HEK293 (cell line): ENCODE data around the gene NKAPL.

Experiments
- BCL11B ChIP-seq: fragments of 450-650 bp; formaldehyde crosslinking; IDR thresholded peaks from 2 replicates; pipeline ENCODE4 v1.5.1; 2016; ENCODE audit warnings: low read depth, missing biosample characterization, missing genetic modification characterization
- IKZF3 ChIP-seq: fragments of 450-650 bp; IDR thresholded peaks from 2 replicates; pipeline ENCODE4 v1.5.0; 2018; ENCODE audit warnings: missing biosample characterization, mild to moderate bottlenecking, missing genetic modification characterization, moderate library complexity
- KLF10 ChIP-seq: fragments of 450-650 bp; IDR thresholded peaks from 2 replicates; pipeline ENCODE4 v1.5.1; 2018; ENCODE audit warnings: missing biosample characterization, mild to moderate bottlenecking, missing genetic modification characterization
- KLF8 ChIP-seq: fragments of 450-650 bp; formaldehyde crosslinking; IDR thresholded peaks from 2 replicates; pipeline ENCODE4 v1.5.1; 2016; ENCODE audit warnings: missing biosample characterization, missing genetic modification characterization
- KLF9 ChIP-seq: fragments of 450-650 bp; formaldehyde crosslinking; IDR thresholded peaks from 2 replicates; pipeline ENCODE4 v1.5.1; 2016; ENCODE audit warnings: missing biosample characterization, missing genetic modification characterization, low read depth
- SP2 ChIP-seq: fragments of 450-650 bp; formaldehyde crosslinking; IDR thresholded peaks from 2 replicates; pipeline ENCODE4 v1.5.1; 2016; ENCODE audit warnings: missing biosample characterization, missing genetic modification characterization
- ZBTB10 ChIP-seq: fragments of 450-650 bp; formaldehyde crosslinking; IDR thresholded peaks from 2 replicates; pipeline ENCODE4 v1.5.1; 2016; ENCODE audit warnings: missing biosample characterization, missing genetic modification characterization
- ZBTB20 ChIP-seq: fragments of 450-650 bp; formaldehyde crosslinking; IDR thresholded peaks from 2 replicates; pipeline ENCODE4 v1.5.1; 2016; ENCODE audit warnings: missing biosample characterization, missing genetic modification characterization
- ZBTB26 ChIP-seq: fragments of 450-650 bp; formaldehyde crosslinking; optimal IDR thresholded peaks from 2 replicates; pipeline ENCODE3; 2016; ENCODE audit warnings: missing biosample characterization, mild to moderate bottlenecking, missing genetic modification characterization
- ZBTB49 ChIP-seq: fragments of 450-650 bp; formaldehyde crosslinking; IDR thresholded peaks from 2 replicates; pipeline ENCODE4 v1.5.1; 2016; ENCODE audit warnings: missing biosample characterization, missing genetic modification characterization, low read depth
- ZBTB8A ChIP-seq: fragments of 450-650 bp; formaldehyde crosslinking; IDR thresholded peaks from 2 replicates; pipeline ENCODE4 v1.5.1; 2016; ENCODE audit warnings: missing biosample characterization, missing genetic modification characterization
- ZFP41 ChIP-seq: fragments of 450-650 bp; formaldehyde crosslinking; IDR thresholded peaks from 2 replicates; pipeline ENCODE4 v1.5.1; 2016; ENCODE audit warnings: missing biosample characterization, missing genetic modification characterization, borderline replicate concordance
- ZNF114 ChIP-seq: fragments of 450-650 bp; formaldehyde crosslinking; IDR thresholded peaks from 2 replicates; pipeline ENCODE4 v1.5.0; 2017; ENCODE audit warnings: missing biosample characterization, missing genetic modification characterization
- ZNF140 ChIP-seq: fragments of 450-650 bp; formaldehyde crosslinking; IDR thresholded peaks from 2 replicates; pipeline ENCODE4 v1.5.1; 2016; ENCODE audit warnings: missing biosample characterization, missing genetic modification characterization
- ZNF23 ChIP-seq: fragments of 450-650 bp; formaldehyde crosslinking; IDR thresholded peaks from 2 replicates; pipeline ENCODE4 v1.5.1; 2016; ENCODE audit warnings: missing biosample characterization, missing genetic modification characterization, borderline replicate concordance
- ZNF280D ChIP-seq: fragments of 450-650 bp; formaldehyde crosslinking; IDR thresholded peaks from 2 replicates; pipeline ENCODE4 v1.5.1; 2016; ENCODE audit warnings: missing biosample characterization, missing genetic modification characterization
- ZNF311 ChIP-seq: fragments of 450-650 bp; formaldehyde crosslinking; IDR thresholded peaks from 2 replicates; pipeline ENCODE4 v1.5.1; 2017; ENCODE audit warnings: missing biosample characterization, missing genetic modification characterization, borderline replicate concordance
- ZNF354C ChIP-seq: fragments of 450-650 bp; formaldehyde crosslinking; IDR thresholded peaks from 2 replicates; pipeline ENCODE4 v1.5.1; 2016; ENCODE audit warnings: missing biosample characterization, missing genetic modification characterization, low read depth, borderline replicate concordance
- ZNF423 ChIP-seq: fragments of 450-650 bp; formaldehyde crosslinking; IDR thresholded peaks from 2 replicates; pipeline ENCODE4 v1.5.1; 2016; ENCODE audit warnings: missing biosample characterization, missing genetic modification characterization
- ZNF529 ChIP-seq: fragments of 450-650 bp; formaldehyde crosslinking; IDR thresholded peaks from 2 replicates; pipeline ENCODE4 v1.5.1; 2017; ENCODE audit warnings: missing genetic modification characterization, missing biosample characterization; ENCODE audit not compliant: insufficient replicate concordance
- ZNF555 ChIP-seq: fragments of 450-650 bp; formaldehyde crosslinking; conservative IDR thresholded peaks from 2 replicates; pipeline ENCODE4 v1.5.1; 2017; ENCODE audit warnings: missing biosample characterization, mild to moderate bottlenecking, missing genetic modification characterization, inconsistent platforms
- ZNF560 ChIP-seq: fragments of 450-650 bp; formaldehyde crosslinking; IDR thresholded peaks from 2 replicates; pipeline ENCODE4 v1.5.1; 2017; ENCODE audit warnings: missing biosample characterization, missing genetic modification characterization, borderline replicate concordance
- ZNF747 ChIP-seq: fragments of 450-650 bp; formaldehyde crosslinking; IDR thresholded peaks from 2 replicates; pipeline ENCODE4 v1.5.1; 2016; ENCODE audit warnings: missing biosample characterization, missing genetic modification characterization
- ZNF76 ChIP-seq: fragments of 450-650 bp; formaldehyde crosslinking; IDR thresholded peaks from 2 replicates; pipeline ENCODE4; 2016; ENCODE audit warnings: low read depth, missing biosample characterization, missing genetic modification characterization, borderline replicate concordance
- ZNF830 ChIP-seq: fragments of 450-650 bp; IDR thresholded peaks from 2 replicates; pipeline ENCODE4 v1.5.0; 2018; ENCODE audit warnings: missing biosample characterization, missing genetic modification characterization, low read depth, mild to moderate bottlenecking, moderate library complexity
- ZNF843 ChIP-seq: fragments of 450-650 bp; formaldehyde crosslinking; IDR thresholded peaks from 2 replicates; pipeline ENCODE4 v1.5.1; 2016; ENCODE audit warnings: missing biosample characterization, missing genetic modification characterization
- ZXDB ChIP-seq: fragments of 450-650 bp; formaldehyde crosslinking; IDR thresholded peaks from 2 replicates; pipeline ENCODE4 v1.5.1; 2016; ENCODE audit warnings: missing biosample characterization, missing genetic modification characterization
- TF ChIP-seq, protein P1 (sequence below): fragments of 450-650 bp; formaldehyde crosslinking; IDR thresholded peaks from 2 replicates; pipeline ENCODE4 v1.5.1; 2016; ENCODE audit warnings: missing biosample characterization, missing genetic modification characterization

NKAPL gene

DNA sequence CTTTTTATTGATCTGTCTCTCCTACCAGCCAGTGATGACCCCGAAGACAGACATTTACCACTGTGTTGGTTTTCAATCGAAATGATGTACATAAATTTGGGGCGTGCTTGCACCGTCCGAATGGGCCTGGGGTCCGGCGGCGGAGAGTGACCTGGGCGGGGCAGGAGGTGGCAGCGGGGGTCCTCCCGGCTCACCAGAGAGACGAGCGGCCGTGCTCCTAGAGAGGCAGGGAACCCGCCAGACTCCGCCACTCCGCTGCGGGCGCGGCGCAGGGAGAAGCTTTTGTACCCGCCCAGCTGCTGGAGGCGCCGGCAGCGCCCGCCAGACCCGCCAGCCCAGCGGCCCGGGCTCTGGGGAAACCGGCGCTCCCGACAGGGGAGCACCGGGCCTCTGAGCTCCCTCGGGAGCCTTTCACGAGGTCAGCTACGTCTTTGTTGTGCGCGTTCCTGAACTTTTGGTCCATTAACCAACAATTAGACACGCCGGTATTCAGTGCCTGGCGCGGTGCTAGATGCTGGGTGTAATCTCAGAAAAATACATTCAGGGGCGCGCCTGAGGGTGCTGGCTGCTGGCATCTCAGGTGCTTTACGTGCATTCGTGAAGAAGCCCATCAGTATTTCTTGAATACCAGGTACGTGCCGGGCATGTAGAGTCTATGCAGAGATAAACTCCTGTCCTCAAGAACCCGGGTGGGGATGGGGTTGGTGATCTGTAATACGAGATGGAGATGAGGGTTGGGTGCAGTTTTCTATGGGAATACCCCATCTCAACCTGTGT, 22.4 kb downstream of the NKAPL start, which contains the start of gene PGBD1 (continued):
- TF ChIP-seq, protein P1, sequence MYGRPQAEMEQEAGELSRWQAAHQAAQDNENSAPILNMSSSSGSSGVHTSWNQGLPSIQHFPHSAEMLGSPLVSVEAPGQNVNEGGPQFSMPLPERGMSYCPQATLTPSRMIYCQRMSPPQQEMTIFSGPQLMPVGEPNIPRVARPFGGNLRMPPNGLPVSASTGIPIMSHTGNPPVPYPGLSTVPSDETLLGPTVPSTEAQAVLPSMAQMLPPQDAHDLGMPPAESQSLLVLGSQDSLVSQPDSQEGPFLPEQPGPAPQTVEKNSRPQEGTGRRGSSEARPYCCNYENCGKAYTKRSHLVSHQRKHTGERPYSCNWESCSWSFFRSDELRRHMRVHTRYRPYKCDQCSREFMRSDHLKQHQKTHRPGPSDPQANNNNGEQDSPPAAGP (tag by site-specific recombination), result peak; percentile 29; the same call in 1 of the 2 replicates
- TF ChIP-seq ZBTB26 (tag by site-specific recombination) (peak; percentile 89), ZXDB (tag by site-specific recombination) (peak; percentile 47; the same call in 1 of the 2 replicates), ZBTB8A (tag by site-specific recombination) (peak; percentile 91), ZBTB49 (tag by site-specific recombination) (no peak), ZBTB10 (tag by site-specific recombination) (peak; percentile 29; the same call in 1 of the 2 replicates), ZNF560 (tag by site-specific recombination) (no peak), ZNF555 (tag by site-specific recombination) (no peak), ZNF76 (tag by site-specific recombination) (0 out of 2 replicates have a peak, but pooled peaks have one; percentile 36), ZNF843 (tag by site-specific recombination) (no peak), ZNF747 (tag by site-specific recombination) (no peak), ZNF354C (tag by site-specific recombination) (no peak), ZNF140 (no peak), IKZF3 (peak; percentile 72), ZNF280D (tag by site-specific recombination) (no peak), KLF8 (peak; percentile 85), SP2 (tag by site-specific recombination) (peak; percentile 55), KLF10 (tag by site-specific recombination) (peak; percentile 31; the same call in 1 of the 2 replicates), ZNF529 (tag by site-specific recombination) (no peak), ZNF423 (peak; percentile 47; the same call in 1 of the 2 replicates), ZNF830 (tag by site-specific recombination) (no peak), ZNF114 (tag by site-specific recombination) (no peak), ZNF23 (tag by site-specific recombination) (no peak), KLF9 (peak; percentile 62; the same call in 1 of the 2 replicates), BCL11B (tag by site-specific recombination) (peak; percentile 38; the same call in 1 of the 2 replicates), ZBTB20 (tag by site-specific recombination) (peak; percentile 71), ZNF311 (tag by site-specific recombination) (no peak), ZFP41 (tag by site-specific recombination) (no peak)
